HEK293 (cell line): ENCODE results near the gene SPACA6.

Experiments used
- ZBTB7A ChIP-seq: fragments of 450-650 bp; formaldehyde crosslinking; IDR thresholded peaks from 2 replicates; pipeline ENCODE4 v1.5.1; 2016; ENCODE audit warnings: low read depth, missing biosample characterization, missing genetic modification characterization
- ZNF146 ChIP-seq: fragments of 450-650 bp; formaldehyde crosslinking; IDR thresholded peaks from 2 replicates; pipeline ENCODE4 v1.5.1; 2016; ENCODE audit warnings: missing biosample characterization, missing genetic modification characterization
- ZNF23 ChIP-seq: fragments of 450-650 bp; formaldehyde crosslinking; IDR thresholded peaks from 2 replicates; pipeline ENCODE4 v1.5.1; 2016; ENCODE audit warnings: missing biosample characterization, missing genetic modification characterization, borderline replicate concordance
- ZNF302 ChIP-seq: fragments of 450-650 bp; formaldehyde crosslinking; IDR thresholded peaks from 2 replicates; pipeline ENCODE4 v1.5.1; 2016; ENCODE audit warnings: missing biosample characterization, missing genetic modification characterization, low read depth
- ZNF645 ChIP-seq: fragments of 450-650 bp; formaldehyde crosslinking; IDR thresholded peaks from 2 replicates; pipeline ENCODE4; 2016; ENCODE audit warnings: missing biosample characterization, missing genetic modification characterization
- TF ChIP-seq, protein P1 (sequence below): fragments of 450-650 bp; formaldehyde crosslinking; IDR thresholded peaks from 2 replicates; pipeline ENCODE4 v1.5.1; 2016; ENCODE audit warnings: missing biosample characterization, missing genetic modification characterization
- TF ChIP-seq, protein P2 (sequence below): fragments of 450-650 bp; formaldehyde crosslinking; IDR thresholded peaks from 2 replicates; pipeline ENCODE4 v1.5.1; 2016; ENCODE audit warnings: missing biosample characterization, missing genetic modification characterization

DNA sequence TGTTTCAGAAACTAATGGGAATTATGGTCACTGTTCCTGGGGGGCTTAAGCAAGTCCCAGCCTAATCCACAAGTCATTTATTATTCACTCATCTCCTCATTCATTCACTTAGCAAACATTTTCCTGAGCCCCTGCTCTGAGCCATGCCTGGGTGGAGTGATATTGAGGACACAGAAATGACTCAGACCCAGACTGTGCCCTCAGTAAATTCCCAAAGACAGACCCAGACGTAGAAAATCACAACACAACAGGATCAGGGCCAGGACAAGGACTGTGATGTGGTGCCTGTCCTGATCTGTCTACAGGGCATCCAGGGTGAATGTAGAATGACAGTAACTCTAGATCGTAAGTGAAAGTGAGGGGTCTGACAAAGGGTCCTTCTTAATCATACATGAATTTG is 7.0 kb upstream of the SPACA6 start:
- TF ChIP-seq, protein P1, sequence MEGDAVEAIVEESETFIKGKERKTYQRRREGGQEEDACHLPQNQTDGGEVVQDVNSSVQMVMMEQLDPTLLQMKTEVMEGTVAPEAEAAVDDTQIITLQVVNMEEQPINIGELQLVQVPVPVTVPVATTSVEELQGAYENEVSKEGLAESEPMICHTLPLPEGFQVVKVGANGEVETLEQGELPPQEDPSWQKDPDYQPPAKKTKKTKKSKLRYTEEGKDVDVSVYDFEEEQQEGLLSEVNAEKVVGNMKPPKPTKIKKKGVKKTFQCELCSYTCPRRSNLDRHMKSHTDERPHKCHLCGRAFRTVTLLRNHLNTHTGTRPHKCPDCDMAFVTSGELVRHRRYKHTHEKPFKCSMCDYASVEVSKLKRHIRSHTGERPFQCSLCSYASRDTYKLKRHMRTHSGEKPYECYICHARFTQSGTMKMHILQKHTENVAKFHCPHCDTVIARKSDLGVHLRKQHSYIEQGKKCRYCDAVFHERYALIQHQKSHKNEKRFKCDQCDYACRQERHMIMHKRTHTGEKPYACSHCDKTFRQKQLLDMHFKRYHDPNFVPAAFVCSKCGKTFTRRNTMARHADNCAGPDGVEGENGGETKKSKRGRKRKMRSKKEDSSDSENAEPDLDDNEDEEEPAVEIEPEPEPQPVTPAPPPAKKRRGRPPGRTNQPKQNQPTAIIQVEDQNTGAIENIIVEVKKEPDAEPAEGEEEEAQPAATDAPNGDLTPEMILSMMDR (tag by site-specific recombination) = no peak
- TF ChIP-seq, protein P2, sequence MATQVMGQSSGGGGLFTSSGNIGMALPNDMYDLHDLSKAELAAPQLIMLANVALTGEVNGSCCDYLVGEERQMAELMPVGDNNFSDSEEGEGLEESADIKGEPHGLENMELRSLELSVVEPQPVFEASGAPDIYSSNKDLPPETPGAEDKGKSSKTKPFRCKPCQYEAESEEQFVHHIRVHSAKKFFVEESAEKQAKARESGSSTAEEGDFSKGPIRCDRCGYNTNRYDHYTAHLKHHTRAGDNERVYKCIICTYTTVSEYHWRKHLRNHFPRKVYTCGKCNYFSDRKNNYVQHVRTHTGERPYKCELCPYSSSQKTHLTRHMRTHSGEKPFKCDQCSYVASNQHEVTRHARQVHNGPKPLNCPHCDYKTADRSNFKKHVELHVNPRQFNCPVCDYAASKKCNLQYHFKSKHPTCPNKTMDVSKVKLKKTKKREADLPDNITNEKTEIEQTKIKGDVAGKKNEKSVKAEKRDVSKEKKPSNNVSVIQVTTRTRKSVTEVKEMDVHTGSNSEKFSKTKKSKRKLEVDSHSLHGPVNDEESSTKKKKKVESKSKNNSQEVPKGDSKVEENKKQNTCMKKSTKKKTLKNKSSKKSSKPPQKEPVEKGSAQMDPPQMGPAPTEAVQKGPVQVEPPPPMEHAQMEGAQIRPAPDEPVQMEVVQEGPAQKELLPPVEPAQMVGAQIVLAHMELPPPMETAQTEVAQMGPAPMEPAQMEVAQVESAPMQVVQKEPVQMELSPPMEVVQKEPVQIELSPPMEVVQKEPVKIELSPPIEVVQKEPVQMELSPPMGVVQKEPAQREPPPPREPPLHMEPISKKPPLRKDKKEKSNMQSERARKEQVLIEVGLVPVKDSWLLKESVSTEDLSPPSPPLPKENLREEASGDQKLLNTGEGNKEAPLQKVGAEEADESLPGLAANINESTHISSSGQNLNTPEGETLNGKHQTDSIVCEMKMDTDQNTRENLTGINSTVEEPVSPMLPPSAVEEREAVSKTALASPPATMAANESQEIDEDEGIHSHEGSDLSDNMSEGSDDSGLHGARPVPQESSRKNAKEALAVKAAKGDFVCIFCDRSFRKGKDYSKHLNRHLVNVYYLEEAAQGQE (tag by site-specific recombination) = no peak
- TF ChIP-seq ZNF645 (tag by site-specific recombination) (no peak), ZBTB7A (tag by site-specific recombination) (no peak), ZNF146 (tag by site-specific recombination) (no peak), ZNF302 (tag by site-specific recombination) (no peak), ZNF23 (no peak)
